22Rv1 (cell line): Measurements from ENCODE around the gene RORB.

Experiments
- ZFX ChIP-seq: fragments of 450-650 bp; IDR thresholded peaks from 2 replicates; pipeline ENCODE4 v1.6.1; 2017; ENCODE audit warnings: antibody characterized with exemption, borderline replicate concordance
- TF ChIP-seq, protein P1 (sequence below): fragments of 450-650 bp; IDR thresholded peaks from 2 replicates; pipeline ENCODE4 v1.5.1; 2017; ENCODE audit warnings: mild to moderate bottlenecking

DNA sequence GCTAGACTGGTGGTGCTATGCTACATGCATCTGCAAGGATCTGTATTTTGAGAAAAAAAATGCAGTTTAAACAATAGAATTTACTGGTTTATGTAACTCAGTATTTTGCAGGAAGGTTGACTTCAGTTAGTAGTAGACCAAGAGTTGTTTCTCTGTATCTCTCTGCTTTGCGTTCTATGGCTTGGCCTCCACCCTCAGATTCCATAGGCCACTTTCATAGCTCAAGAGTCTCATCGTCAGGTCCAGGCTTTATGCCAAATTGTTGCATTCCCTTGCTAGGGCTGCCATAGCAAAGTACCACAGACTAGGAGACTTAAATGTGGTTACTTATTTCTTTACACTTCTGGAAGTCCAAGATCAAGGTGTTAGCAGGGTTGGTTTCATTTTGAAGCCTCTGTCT is 48.1 kb upstream of the RORB start:
- TF ChIP-seq, protein P1, sequence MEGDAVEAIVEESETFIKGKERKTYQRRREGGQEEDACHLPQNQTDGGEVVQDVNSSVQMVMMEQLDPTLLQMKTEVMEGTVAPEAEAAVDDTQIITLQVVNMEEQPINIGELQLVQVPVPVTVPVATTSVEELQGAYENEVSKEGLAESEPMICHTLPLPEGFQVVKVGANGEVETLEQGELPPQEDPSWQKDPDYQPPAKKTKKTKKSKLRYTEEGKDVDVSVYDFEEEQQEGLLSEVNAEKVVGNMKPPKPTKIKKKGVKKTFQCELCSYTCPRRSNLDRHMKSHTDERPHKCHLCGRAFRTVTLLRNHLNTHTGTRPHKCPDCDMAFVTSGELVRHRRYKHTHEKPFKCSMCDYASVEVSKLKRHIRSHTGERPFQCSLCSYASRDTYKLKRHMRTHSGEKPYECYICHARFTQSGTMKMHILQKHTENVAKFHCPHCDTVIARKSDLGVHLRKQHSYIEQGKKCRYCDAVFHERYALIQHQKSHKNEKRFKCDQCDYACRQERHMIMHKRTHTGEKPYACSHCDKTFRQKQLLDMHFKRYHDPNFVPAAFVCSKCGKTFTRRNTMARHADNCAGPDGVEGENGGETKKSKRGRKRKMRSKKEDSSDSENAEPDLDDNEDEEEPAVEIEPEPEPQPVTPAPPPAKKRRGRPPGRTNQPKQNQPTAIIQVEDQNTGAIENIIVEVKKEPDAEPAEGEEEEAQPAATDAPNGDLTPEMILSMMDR = no peak
- TF ChIP-seq ZFX = no peak
